IPS-NIHi7 (cell line): ENCODE data around the gene DSCAM.
"Not testable (repeated sequence)": the region's sequence is repeated elsewhere in the genome, so short reads cannot be mapped to it uniquely, and the experiment has no call there.

ENCODE experiments used
- DNase-seq: peaks from one replicate; pipeline ENCODE4 v3.0.0; 2012; ENCODE audit warnings: mixed read lengths; ENCODE audit errors: extremely low spot score

Gene DSCAM

DNA sequence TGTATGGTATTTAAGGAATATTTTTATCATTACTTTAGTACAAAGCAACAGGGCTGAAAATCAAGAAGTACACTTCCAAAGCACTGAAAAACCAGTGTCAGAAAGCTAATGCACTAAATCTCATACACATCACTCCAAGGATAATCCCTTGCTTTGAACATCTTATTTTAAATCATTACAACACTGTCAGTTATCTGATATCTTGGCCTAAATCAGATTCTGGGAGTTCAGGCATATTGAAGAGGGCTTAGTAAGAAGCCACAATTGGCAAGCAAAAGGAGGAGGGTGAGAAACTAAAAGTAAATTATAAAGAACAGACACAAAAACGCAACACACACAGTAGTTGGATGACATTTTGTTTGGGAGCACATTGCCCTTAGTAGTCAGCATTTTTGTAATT lies 531.3 kb downstream of the DSCAM start:
- no peak for DNase-seq

DNA sequence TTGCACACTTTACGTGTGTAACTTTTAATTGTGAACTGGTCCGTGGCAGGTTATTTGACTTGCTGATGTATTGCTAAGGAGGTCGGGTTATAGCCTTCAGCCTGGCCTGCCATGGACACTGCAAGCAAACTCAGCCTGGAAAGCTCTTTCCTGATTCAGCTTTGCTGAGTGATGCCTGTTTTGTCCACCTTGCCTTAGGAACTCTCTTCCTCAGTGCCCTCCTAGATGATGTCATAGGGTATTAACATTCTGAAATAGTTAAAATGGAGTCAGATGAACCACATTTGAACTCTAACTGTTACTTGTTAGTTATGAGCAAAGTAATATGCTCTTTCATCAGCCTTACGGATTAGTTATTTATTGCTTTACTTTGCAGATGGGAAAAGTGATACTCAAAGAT lies 533.7 kb downstream of the DSCAM start:
- DNase-seq: no peak

DNA sequence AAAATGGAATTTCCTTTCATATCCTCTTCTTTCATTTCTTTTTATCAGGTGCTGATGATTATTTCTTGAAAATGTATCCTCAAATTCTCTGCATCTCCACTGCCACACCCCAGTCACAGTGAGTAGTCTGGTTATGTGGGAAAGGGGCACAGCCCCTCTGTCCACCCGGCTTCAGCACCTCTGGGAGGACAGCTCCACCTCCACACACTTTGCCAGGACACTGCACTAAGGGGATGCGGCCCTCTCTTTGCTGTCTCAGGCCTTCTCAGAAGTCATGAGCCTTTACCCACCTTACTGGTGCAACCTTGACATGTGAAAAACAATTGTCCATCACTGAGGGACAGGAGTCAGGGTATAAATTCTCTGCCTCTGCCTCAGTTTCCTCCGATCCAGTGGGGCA lies 546.7 kb downstream of the DSCAM start:
- peak; percentile 43 for DNase-seq

DNA sequence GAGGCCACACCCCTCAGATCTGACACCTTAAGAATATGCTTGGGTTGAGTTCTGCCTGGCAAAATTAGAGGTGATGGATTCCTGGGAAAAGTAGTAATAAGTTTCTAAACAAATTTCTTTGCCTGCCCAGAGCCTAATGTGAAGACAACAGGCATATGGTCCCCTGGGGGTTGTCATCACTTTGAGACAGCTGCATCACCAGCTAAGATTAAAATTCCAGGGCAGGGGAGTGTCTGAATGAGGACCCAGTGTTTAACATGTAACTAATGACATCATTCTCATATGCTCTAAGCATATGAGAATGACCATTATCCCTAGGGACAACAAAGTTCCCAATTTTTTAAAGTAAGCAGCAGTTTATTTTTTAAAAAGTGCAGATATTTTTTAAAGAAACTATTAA lies 547.5 kb downstream of the DSCAM start:
- DNase-seq: no peak

DNA sequence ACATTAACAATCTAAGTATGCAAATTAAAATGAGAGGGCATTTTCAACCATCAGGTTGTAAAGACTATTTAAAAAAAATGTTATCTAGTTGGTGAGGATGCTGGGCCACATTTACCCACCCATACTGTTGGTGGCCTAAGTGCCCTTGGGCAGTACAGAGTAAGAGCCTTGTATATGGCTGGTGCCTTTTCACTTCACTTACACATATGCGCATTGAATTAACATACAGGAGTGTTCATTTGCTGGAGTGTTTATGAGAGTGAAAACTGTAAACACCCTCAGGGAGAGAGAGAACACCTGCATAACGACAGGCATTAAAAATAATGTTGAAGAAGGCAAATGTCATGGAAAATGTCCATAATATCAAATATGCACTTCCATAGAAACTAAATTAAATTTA lies 552.6 kb downstream of the DSCAM start:
- DNase-seq: no peak

DNA sequence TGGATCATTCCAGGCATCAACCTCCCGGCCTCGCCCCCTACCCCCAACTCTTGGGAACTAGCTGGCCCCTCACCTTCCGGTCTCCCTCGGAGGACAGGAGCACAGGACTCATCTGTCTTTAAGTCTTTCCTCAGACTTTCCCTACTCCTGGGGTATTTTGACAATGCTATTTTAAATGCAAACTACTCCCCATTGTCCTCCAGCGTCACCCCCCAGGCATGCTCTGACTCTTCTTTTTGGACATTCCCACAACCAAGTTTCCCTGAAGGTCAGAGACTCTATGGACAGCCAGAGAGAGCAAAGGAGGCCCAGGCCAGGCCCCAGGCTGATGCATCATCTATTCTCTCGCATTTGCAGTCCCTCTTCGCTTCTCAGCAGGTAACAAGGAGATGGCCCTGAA lies 555.4 kb downstream of the DSCAM start:
- peak; percentile 35 for DNase-seq

DNA sequence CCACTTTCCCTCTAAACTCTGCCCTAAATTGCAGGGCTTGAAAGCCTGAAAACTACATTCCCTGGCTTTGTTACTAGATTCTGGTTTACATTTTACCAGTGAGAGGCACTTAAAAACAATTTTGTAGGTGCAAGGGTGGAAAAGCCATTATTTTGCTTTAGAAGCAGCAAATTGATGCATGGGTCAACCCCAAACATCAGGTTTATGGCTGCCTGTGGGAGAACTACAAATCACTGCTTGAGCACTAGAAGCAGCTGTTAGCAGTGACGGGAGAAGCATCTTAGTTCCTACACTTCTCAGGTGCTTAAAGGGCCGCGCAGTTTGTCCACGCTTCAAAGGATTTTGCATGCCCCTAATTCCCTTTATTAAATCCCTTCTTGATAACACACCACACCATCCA lies 562.5 kb downstream of the DSCAM start:
- no peak for DNase-seq

DNA sequence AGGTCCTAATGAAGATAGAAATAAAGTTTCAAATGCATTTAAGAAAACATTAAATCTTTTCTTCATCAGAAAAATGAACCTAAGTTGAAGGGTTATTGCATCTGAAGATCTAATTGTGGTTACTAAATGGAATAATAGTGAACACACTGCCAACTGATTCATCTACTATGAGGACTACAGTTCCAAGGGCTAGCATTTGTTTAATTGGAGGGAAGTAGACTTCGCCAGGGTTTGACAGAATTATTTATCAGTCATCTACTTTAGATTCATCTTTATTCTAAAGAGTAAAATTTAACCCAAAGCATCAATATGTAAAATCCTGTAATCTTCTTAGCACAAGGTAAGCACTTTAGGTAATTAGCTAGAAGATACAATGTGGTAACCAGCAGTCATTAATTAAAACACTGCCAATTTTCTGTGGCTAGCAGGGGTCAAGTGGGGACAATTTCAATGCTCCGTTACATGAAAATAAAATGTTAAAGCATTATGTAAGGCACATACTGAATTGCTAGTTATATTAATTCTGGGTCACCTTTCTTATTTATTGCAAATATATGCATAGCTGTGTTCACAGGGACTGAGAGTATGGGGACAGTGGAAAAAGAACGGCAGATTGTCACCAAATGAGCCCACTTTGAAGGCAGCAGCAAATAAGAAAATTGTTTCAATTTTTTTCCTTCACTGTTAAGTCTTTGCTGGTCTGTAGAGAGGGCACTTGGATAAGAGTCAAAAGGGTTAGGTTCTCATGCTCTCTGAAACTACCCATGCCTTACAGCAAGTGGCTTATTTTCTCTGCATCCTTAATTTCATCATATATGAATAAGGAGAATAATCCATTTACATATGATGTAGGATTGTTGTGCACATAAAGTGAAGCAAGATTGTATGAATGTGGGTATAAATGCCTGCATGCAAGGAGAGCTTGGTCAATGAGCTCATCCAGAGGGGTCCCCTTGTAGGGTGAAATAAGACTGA lies 563.8 kb downstream of the DSCAM start:
- DNase-seq: no peak

DNA sequence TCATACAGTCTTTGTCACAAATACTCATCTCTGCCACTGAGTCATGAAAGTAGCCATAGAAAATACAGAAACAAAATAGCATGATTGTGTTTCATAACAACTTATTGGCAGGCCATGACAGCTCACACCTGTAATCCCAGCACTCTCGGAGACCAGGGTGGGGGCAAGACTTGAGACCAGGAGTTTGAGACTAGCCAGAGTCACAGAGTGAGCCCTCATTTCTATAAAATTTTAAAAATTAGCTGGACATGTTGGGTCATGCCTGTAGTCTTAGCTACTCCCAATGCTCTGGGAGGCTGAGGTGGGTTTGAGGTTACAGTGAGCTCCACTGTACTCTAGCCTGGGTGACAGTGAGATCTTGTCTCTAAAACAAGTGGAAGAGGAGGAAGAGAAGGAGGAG lies 568.6 kb downstream of the DSCAM start:
- DNase-seq: no peak

DNA sequence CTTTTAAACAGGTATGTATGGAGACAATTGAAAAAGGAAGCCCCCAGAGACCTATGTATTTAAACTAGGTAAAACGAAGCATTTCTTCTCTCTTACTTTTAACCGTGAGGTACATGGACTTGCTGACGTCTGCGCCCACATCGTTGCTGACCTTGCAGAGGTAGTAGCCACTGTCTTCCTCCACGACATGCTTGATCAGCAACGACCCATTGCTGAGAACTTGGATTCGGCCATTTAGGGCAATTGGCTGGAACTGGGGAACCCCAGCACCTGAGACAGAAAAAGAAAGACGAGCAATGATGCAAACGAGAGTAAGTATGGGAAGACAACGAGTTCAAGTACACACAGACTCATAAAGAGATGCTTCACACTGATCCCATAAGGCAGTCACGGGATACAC lies 571.0 kb downstream of the DSCAM start:
- no peak for DNase-seq

DNA sequence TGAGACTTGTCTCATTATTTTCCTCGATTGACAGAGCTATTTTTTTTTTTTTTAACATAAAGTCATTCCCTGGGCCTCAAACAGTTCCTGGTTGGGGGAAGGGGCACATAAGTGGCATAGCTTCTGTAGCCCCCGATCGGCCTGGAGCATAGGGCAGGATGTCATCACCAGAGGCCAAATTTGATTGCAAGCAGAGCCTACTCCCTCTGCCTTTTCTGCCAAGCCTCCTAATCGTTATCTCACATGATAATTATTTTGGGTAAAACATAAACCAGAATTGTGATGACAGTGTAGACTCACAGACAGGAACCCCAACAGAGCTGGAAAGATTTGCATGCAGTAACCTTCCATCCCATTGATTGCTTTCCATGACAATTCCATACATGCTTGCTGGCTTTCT lies 574.9 kb downstream of the DSCAM start:
- no peak for DNase-seq

DNA sequence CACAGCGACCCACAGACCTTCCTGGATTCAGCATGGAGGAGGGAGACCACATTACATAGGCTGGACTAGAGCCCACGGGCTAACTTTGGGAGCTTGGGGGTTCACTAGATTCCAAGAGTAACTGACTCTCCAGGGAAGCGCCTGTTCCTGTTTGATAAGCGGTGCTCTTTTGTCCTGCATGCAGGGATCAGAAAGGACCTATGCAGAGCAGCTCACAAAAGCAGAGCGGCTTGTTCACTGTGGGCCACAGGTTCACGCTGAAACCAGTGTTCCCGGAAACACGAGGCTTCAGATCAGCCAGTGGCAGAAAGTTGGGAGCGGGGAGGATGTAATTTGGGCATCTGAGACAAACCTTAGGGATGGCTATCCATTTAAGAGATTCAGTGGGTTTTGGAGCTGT lies 575.8 kb downstream of the DSCAM start:
- DNase-seq: no peak

DNA sequence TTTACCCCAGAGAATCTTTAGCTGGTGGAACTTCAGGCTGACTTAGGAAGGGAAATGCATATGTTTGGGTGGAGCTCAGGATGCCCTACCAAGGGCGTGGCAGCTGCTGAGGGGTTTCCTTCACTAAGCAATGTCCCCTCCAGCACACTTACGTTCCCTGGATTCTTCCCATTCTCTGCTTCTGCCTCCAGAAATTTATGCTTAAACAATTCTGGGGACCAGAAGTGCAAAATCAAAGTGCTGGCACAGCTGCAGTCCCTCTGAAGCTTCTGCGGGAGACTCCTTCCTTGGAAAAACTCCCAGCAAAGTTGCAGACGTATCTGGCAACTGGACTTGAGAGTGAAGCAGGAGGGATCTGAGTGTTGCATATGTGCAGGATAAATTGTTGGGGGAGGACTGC lies 576.9 kb downstream of the DSCAM start:
- DNase-seq: no peak

DNA sequence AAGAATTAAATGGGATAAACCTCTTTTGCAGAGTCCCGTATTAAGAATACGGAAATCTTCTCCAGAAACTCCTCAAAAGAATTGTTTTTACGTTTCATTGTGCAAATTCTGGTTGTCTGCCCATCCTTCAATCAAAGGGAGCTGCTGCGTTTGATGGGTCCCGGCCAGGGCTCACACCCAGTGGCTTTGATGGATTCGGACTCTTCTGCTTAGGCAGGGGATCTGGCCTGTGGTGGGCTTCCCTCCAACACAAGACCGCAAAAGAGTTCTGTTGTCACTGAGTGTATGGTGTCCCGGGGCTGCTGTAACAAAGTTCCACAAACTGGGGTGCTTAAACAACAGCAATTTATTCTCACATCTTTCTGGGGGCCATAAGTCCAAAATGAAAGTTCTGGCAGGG lies 577.7 kb downstream of the DSCAM start:
- no peak for DNase-seq

DNA sequence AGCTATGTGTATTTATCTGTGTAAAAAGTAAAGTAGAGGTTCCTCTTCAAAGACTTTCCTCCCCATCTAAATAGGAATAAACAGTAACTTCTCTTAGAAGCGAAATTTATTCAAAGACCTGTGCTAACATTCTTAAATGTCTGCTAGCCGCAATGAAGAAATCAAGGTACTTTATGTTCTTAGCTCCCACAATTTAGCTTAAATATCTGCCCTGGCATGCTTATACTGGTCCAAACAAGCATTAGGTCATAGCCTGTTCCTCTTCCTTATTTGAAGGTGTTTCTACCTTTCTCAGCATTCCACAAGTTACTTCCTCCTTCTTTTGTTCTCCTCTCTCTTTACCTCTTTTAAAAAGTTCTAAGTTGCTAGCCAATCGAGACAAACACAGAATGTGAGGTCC lies 588.5 kb downstream of the DSCAM start:
- not testable (repeated sequence) for DNase-seq

DNA sequence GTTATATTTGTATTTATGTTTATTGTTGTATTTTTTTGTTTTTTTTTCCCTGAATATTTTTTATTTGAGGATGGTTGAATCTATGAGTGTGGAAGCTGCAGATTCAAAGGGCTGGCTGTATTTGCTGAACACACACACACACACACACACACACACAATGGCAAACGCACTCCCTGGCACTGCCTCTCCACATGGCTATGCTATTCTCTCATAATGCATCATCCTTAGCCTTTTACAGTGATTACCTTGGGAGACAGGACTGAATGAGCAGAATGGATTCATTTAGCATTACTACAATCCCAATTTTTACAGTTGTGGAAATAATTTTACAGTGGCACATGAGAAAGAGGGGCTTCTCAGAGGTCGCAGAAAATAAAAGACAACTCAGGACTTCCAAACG lies 589.6 kb downstream of the DSCAM start:
- DNase-seq: no peak

DNA sequence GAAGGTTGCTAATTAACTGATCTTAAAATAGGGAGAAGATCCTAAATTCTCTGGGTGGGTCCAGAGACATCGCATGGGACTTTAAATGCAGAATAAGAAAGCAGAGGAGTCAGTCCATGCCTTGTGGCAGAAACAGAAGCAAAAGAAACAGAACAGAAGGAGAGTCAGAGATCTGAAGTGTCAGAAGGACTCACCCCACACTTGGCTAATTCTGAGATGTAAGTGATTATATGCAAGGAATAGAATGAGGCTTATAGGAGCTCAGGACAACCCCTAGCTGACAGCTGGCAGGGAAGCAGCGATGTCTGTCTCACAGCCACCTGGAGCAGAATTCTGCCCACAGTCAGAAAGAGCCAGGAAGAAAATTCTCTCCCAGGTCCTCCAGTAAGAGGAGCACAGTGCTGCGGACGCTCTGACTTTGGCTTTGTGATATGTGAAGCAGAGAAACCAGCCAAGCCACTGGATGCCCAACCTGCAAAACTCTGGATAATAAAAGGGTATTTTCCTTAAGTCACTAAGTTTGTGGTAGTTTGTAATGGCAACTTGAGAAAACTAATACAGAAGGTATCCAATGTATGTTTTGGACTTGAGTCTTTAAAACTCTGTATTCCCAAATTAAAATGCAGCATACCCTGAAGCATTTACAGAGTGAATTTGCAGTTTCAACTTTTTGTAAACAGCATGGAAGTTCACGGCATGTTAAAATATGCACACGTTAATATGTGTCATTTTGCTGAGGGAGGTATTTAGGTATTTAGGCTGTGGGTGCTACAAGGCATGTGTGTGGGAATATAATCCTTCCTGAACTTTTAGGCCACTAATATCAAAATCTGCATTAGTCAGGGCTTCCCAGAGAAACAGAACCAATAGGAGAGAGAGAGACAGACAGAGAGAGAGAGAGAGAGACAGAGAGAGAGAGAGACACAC lies 591.2 kb downstream of the DSCAM start:
- no peak for DNase-seq

DNA sequence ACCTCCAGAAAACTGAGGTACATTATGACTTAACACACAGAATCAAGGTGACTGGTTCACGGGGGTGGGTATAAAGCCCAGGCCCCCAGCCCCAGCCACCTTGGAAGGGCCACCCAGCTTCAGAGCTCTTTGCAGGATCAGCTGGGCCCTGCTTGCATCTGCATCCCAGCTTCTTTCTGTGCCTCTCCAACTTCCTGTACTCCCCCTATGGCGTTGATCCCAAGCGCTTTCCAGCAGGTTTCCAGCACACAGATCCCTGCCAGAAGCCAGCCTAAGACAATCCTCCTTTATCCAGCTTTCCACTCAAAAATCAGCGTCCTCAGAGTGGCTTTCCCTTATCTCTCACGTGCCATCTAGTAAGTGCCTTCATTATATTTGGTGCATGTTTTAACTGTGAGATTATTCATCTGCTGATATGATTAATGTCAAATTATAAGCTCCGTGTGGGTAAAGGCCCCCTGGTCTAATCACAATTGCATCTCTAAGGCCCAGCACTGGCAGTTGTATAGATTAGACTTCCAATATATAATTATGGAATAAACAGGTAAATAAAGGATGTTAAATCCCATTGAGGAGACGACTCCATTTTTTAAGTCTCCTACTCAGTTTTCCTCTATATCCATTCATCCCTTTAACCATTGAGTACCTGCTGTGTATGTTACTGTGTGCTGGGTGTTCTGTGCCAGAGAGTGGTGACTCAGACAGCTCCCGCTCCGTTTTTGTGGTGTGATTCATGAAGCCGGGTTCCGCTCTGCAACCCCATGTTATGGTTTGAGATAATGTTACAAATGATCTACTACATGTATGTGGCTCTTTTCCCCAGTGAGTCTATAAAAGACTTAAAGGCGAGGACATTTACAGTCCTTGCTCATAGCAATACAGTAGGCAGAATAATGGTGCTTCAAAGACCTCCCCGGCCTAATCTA lies 592.2 kb downstream of the DSCAM start:
- DNase-seq: no peak

DNA sequence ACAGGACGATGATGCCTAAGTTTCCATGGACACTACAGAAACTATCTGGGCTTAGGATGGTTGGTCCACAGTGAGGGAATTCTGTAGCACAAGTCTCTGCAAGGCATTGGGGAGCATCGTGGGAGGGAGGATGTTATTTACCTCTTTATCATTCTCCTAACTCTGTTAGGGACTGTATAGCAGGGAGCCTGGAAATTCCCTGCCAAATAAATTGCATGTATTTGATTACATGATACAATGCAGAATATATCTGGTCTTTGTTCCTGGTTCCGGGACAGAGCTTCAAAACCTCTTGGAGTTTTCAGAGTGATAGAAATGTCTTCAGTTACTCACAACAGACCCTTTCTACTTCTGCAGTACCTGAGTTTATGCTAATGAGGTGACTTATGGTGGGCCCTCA lies 593.8 kb downstream of the DSCAM start:
- DNase-seq: no peak

DNA sequence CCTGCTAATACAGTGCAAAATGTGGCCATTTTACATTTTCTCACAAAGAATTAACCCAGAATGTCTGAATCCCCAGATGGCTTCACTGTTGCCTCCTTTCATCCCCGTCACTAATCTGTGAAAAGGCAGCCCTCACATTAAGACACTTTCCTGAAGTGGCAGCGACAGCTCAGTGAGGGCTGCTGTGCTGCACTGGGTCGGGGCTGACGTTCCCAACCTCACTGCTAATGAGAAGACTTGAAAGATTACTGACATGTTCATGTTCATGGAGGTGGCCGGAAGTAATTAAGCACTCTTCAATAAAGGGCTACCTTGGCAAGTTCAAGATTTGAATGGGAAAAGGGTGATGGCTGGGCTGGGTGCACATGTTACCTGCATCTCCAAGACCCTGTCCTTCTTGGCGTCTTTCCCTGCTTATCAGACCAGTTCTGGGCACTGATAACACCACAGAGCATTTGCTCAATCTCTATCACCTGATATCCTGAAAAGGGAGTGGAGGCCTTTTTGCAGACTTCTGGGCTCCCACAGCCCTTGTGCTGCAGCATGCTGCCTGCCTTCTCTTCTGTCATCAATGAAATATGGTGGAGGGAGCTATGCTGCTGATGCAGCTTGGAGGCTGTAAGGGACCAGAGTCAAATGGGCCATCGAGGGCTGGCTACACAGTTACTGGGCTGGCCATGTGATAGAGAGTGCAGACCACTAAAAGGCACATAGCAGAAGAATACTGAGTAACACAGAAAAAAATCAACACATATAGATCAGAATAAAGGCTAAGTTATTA lies 596.3 kb downstream of the DSCAM start:
- DNase-seq: no peak

DNA sequence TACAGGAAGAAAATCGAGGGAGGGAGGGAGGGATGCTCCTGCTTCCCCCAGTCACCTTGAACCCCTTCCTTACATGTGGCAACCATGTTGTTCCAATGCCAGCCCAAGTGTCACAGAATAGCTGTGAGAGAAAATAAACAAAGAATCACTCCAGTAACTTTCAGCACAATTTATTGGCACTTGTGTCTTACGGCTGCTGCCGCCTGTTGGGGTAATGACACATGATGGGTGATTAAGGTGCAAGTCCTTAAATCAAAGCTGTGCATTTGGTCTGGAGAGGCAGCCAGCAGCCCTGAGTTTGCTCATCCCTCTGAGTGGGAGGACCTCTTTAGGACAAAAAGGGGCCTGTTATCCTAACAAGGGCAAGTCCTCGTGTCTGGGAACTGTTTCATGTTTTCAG lies 602.0 kb downstream of the DSCAM start:
- DNase-seq: no peak
